ENCODE results near the gene HSDL1. TPM values are rescaled to one million over a fixed set of nuclear protein-coding genes. Genes with fewer than 3 reads are reported as not detected.

Gene HSDL1
- total RNA-seq, 1 donor from 2014 or later = 101 TPM

DNA sequence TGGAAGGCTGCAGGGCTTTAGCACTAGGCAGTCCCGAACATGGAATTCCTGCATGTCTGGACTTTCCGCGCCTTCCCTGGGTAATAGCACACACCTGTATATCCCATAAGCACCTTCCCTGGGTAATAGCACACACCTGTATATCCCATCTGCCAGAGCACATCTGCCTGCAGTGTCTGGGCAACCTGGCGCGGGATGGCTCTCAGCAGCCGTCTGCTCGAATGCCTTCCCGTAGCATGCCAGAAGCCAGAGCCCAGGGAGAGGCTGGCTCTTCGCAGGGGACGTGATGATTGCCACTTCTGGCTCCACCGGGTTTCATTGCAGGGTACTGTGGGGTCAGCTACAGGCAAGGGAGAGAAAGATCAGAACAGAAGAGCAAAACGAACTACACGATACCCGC is 49.5 kb downstream of the HSDL1 start:
- no peak overlapping the region for H3K4me3 Mint-ChIP-seq
- H3K9ac ChIP-seq = no peak overlapping the region
- H3K9me3 Mint-ChIP-seq = no peaks in the 10 kb centered on the region
- no peaks in the 10 kb centered on the region for H3K4me1 ChIP-seq
- no peak overlapping the region for H3K27ac ChIP-seq
- no peak overlapping the region for H3K4me3 ChIP-seq
- H3K4me1 Mint-ChIP-seq = no peaks in the 10 kb centered on the region
- no peaks in the 10 kb centered on the region for H3K79me2 ChIP-seq (ENCODE audit: low read depth)
- peaks cover 17% of the 10 kb centered on the region for H3K36me3 Mint-ChIP-seq
- no peak overlapping the region for H2AFZ ChIP-seq (replicated peaks)
- peaks cover 8% of the 10 kb centered on the region for H3K36me3 ChIP-seq
- no peak for DNase-seq (ENCODE audit: low spot score)
- H3K27me3 Mint-ChIP-seq (ENCODE audit: insufficient read depth, low read depth) = no peaks in the 10 kb centered on the region
- H4K20me1 ChIP-seq (ENCODE audit: low read depth) = no peaks in the 10 kb centered on the region
- H3K27ac Mint-ChIP-seq = no peak overlapping the region
- H3K9me3 ChIP-seq (ENCODE audit: low read depth) = no peaks in the 10 kb centered on the region
- no peaks in the 10 kb centered on the region for H3F3A ChIP-seq (ENCODE audit: low read depth)
- TF ChIP-seq, protein P1, sequence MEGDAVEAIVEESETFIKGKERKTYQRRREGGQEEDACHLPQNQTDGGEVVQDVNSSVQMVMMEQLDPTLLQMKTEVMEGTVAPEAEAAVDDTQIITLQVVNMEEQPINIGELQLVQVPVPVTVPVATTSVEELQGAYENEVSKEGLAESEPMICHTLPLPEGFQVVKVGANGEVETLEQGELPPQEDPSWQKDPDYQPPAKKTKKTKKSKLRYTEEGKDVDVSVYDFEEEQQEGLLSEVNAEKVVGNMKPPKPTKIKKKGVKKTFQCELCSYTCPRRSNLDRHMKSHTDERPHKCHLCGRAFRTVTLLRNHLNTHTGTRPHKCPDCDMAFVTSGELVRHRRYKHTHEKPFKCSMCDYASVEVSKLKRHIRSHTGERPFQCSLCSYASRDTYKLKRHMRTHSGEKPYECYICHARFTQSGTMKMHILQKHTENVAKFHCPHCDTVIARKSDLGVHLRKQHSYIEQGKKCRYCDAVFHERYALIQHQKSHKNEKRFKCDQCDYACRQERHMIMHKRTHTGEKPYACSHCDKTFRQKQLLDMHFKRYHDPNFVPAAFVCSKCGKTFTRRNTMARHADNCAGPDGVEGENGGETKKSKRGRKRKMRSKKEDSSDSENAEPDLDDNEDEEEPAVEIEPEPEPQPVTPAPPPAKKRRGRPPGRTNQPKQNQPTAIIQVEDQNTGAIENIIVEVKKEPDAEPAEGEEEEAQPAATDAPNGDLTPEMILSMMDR (IDR thresholded peaks at IDR 0.05) = no peak
- TF ChIP-seq EZH2 (IDR thresholded peaks at IDR 0.05) = no peak
- no peak for TF ChIP-seq EZH2phosphoT487 (IDR thresholded peaks at IDR 0.05)
- H3K27me3 ChIP-seq = no peaks in the 10 kb centered on the region
- H3K4me2 ChIP-seq = no peak overlapping the region

DNA sequence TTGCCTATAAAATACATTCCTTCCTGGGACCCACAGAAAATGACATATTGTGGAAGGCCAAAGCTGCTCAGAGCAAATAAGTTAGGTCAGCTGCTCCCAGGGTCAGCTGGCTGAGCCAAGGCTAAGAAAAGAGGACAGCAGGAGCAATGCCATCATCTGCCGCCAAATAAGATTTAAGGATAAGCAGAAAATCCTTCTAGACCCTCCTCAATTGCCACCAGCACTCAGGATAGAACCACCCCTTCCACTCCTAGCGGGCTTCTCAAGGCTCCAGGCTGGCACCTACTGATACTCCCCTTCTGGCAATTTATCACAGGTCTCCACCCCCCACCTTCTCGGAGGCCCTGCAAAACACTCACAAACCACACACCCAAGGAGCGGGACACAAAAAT is 51.1 kb downstream of the HSDL1 start:
- peak overlapping the region; percentile 85 for H3K27ac Mint-ChIP-seq
- H3K4me1 Mint-ChIP-seq = no peaks in the 10 kb centered on the region
- H3K27me3 ChIP-seq = no peaks in the 10 kb centered on the region

DNA sequence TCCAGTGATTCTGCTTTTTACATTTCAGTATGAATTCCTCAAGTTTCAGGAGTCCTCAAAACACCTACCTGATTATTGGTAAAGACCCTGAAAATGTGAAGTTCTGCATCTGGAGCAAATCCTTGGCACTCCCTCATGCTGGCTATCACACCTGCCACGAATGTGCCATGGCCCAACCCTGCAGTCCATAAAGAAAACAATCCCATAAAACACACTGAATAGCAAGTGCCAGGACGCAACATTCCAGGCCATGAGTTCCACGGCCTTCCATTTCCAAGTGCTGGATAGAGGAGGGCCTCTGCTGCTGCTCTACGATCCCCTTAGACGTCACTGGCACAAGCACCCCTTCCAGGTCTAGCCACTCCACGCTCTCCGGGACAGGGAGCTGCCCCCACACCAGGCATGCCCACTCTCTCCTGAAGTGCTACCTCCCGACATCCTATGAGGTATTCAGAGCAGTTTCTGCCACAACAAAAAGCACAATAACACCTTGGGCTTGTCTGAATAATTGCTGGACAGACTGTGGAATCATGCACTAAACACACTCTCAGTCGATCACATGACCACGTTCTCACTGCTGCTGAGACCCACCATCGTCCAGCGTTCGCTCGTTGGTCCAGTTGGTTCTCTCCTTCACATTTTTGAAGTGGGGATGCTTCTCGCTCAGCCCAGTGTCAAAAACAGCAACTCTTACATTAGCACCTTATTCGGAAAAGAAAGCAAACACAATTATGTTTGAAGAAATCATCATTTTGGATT is 51.7 kb downstream of the HSDL1 start:
- TF ChIP-seq EZH2 (IDR thresholded peaks at IDR 0.05) (no peak), EZH2phosphoT487 (IDR thresholded peaks at IDR 0.05) (no peak)
- TF ChIP-seq, protein P1 (IDR thresholded peaks at IDR 0.05) = no peak
- no peak overlapping the region for H3K4me3 ChIP-seq
- DNase-seq (ENCODE audit: low spot score) = no peak
- H3K27me3 ChIP-seq = no peaks in the 10 kb centered on the region
- peaks cover 8% of the 10 kb centered on the region for H3K36me3 ChIP-seq
- H3K4me3 Mint-ChIP-seq = no peak overlapping the region
- H3K27ac ChIP-seq = no peak overlapping the region
- H3K9ac ChIP-seq = no peak overlapping the region
- H3K9me3 ChIP-seq (ENCODE audit: low read depth) = no peaks in the 10 kb centered on the region
- no peaks in the 10 kb centered on the region for H3K4me1 ChIP-seq
- H3F3A ChIP-seq (ENCODE audit: low read depth) = no peaks in the 10 kb centered on the region
- H3K27ac Mint-ChIP-seq = no peak overlapping the region
- H3K9me3 Mint-ChIP-seq = no peaks in the 10 kb centered on the region
- H3K4me2 ChIP-seq = no peak overlapping the region
- H3K36me3 Mint-ChIP-seq = peaks cover 16% of the 10 kb centered on the region
- no peaks in the 10 kb centered on the region for H3K79me2 ChIP-seq (ENCODE audit: low read depth)
- no peaks in the 10 kb centered on the region for H3K27me3 Mint-ChIP-seq (ENCODE audit: insufficient read depth, low read depth)
- H2AFZ ChIP-seq (replicated peaks) = no peak overlapping the region
- peaks cover 1% of the 10 kb centered on the region for H4K20me1 ChIP-seq (ENCODE audit: low read depth)
- no peaks in the 10 kb centered on the region for H3K4me1 Mint-ChIP-seq

More for the DNA sequence above, 51.1 kb downstream of the HSDL1 start:
- Mint-ChIP-seq H3K27me3 (ENCODE audit: insufficient read depth, low read depth) (no peaks in the 10 kb centered on the region), H3K9me3 (no peaks in the 10 kb centered on the region), H3K4me3 (no peak overlapping the region), H3K36me3 (peaks cover 18% of the 10 kb centered on the region)
- no peaks in the 10 kb centered on the region for H4K20me1 ChIP-seq (ENCODE audit: low read depth)
- no peak overlapping the region for H3K4me3 ChIP-seq
- peaks cover 8% of the 10 kb centered on the region for H3K36me3 ChIP-seq
- DNase-seq (ENCODE audit: low spot score) = no peak
- no peaks in the 10 kb centered on the region for H3K9me3 ChIP-seq (ENCODE audit: low read depth)
- H3K79me2 ChIP-seq (ENCODE audit: low read depth) = no peaks in the 10 kb centered on the region
- no peak overlapping the region for H3K27ac ChIP-seq
- H3F3A ChIP-seq (ENCODE audit: low read depth) = no peaks in the 10 kb centered on the region
- no peaks in the 10 kb centered on the region for H3K4me1 ChIP-seq
- H2AFZ ChIP-seq (replicated peaks) = no peak overlapping the region
- no peak overlapping the region for H3K9ac ChIP-seq
- no peak overlapping the region for H3K4me2 ChIP-seq
- no peak for TF ChIP-seq EZH2phosphoT487 (IDR thresholded peaks at IDR 0.05)
- TF ChIP-seq EZH2 (IDR thresholded peaks at IDR 0.05) = no peak
- TF ChIP-seq, protein P1 (IDR thresholded peaks at IDR 0.05) = no peak
